ENCODE results near the gene INAVA. TPM values are rescaled to one million over a fixed set of nuclear protein-coding genes. Genes with fewer than 3 reads are reported as not detected.

INAVA gene
- total and polyA plus RNA-seq, 9 of the 15 experiments (the other 6 are each of a cell fraction or from before 2014, with no cell fraction given): 0.09 TPM; not detected in 8

GRCh38 chr1:200918006-200918405 lies 23.3 kb downstream of the INAVA start (continued):
- TF ChIP-seq KLF16 (IDR thresholded peaks at IDR 0.05) (no peak), ZZZ3 (IDR thresholded peaks at IDR 0.05) (no peak), FUS (optimal IDR thresholded peaks at IDR 0.05; ENCODE audit: low read depth, low read length) (no peak), NRF1 (conservative IDR thresholded peaks at IDR 0.05 in 1 of 2, IDR thresholded peaks at IDR 0.05 in 1 of 2) (no peak), ZNF12 (CRISPR knock-in tag; IDR thresholded peaks at IDR 0.05) (no peak), ZNF561 (CRISPR knock-in tag; conservative IDR thresholded peaks at IDR 0.05) (no peak), STAG1 (CRISPR knock-in tag; IDR thresholded peaks at IDR 0.05; ENCODE audit: borderline replicate concordance) (no peak)

- WGBS (ENCODE audit: insufficient coverage, low coverage, missing lambda C conversion rate): 9% methylated on average over 2 of the region's 2 CpGs
- intact Hi-C loops (cut with micrococcal nuclease) (no loop called here), in situ Hi-C loops (cut with MboI) (no loop called here)
- BruUV-seq (replicated peaks): no TSS peak
- Histone ChIP-seq H3K4me2 (ENCODE audit: insufficient read depth, low read length) (no peak overlapping the region), H3K27ac (ENCODE audit: extremely low read depth, low read depth, low read length) (no peak overlapping the region), H3K9ac (ENCODE audit: insufficient read depth in 1 of 2, low read depth in 2 of 2, low read length in 2 of 2) (no peak overlapping the region), H3K27me3 (ENCODE audit: control insufficient read depth in 2 of 2, insufficient read depth in 2 of 2, low read length in 2 of 2) (peaks cover 19 to 50% of the 10 kb centered on the region in 2 experiments), H3K9me3 (replicated peaks; ENCODE audit: control insufficient read depth, insufficient read depth, low read depth, low read length) (no peaks in the 10 kb centered on the region), H3K9me1 (ENCODE audit: control insufficient read depth, insufficient read depth, low read length) (no peaks in the 10 kb centered on the region), H3K4me1 (replicated peaks in 1 of 2; ENCODE audit: control insufficient read depth in 2 of 2, insufficient read depth in 2 of 2, low read length in 2 of 2) (peaks cover 0 to 9% of the 10 kb centered on the region in 2 experiments; a peak in 1 of 5 replicates), H3K79me2 (ENCODE audit: control insufficient read depth, insufficient read depth, low read length) (no peaks in the 10 kb centered on the region), H3K4me3 (no peak overlapping the region), H2AFZ (ENCODE audit: low read depth, low read length) (no peak overlapping the region), H3K36me3 (ENCODE audit: control insufficient read depth, insufficient read depth, low read length) (no peaks in the 10 kb centered on the region), H4K20me1 (replicated peaks; ENCODE audit: control insufficient read depth, insufficient read depth, low read length) (peaks cover 6% of the 10 kb centered on the region; the same call in 1 of the 2 replicates)
- CTCF ChIA-PET (ENCODE audit: low intra/inter-chr PET ratio): no interaction called here
- POLR2A ChIA-PET: interaction anchor here (0.5 kb wide), 1 partner anchor 19 kb away, joined by 3 read pairs; no protein-coding TSS in a partner anchor
- DNase-seq (ENCODE audit: extremely low read depth in 1 of 4, low spot score in 3 of 4): peak in 1 of 4 experiments; percentile 3
- no peak for ATAC-seq
- FAIRE-seq: no peak
- TF ChIP-seq TAF7 (tag; IDR thresholded peaks at IDR 0.05): no peak
- no peak for TF ChIP-seq MCM5 (IDR thresholded peaks at IDR 0.05; ENCODE audit: low read depth)
- no peak for TF ChIP-seq ZBTB5 (IDR thresholded peaks at IDR 0.05)
- TF ChIP-seq FOS (IDR thresholded peaks at IDR 0.05; ENCODE audit: extremely low read depth, insufficient read length): no peak
- TF ChIP-seq ELF4 (CRISPR knock-in tag; IDR thresholded peaks at IDR 0.05): no peak
- TF ChIP-seq MEF2D (tag; conservative IDR thresholded peaks at IDR 0.05; ENCODE audit: low read depth): no peak
- no peak for TF ChIP-seq ZNF316 (IDR thresholded peaks at IDR 0.05)
- no peak for TF ChIP-seq ZNF277 (CRISPR knock-in tag; IDR thresholded peaks at IDR 0.05; ENCODE audit: borderline replicate concordance)
- no peak for TF ChIP-seq NR3C1 (CRISPR knock-in tag; IDR thresholded peaks at IDR 0.05)
- no peak for TF ChIP-seq ZBTB17 (CRISPR knock-in tag; IDR thresholded peaks at IDR 0.05)
- no peak for TF ChIP-seq SNRNP70 (optimal IDR thresholded peaks at IDR 0.05; ENCODE audit: low read depth, low read length)
- TF ChIP-seq KDM2B (CRISPR knock-in tag; IDR thresholded peaks at IDR 0.05): no peak
- TF ChIP-seq RBM15 (IDR thresholded peaks at IDR 0.05; ENCODE audit: insufficient read depth, low read length): no peak
- no peak for TF ChIP-seq LARP7 (IDR thresholded peaks at IDR 0.05)
- TF ChIP-seq RBBP5 (IDR thresholded peaks at IDR 0.05; ENCODE audit: borderline replicate concordance, insufficient read depth, low read length, poor library complexity, severe bottlenecking): no peak
- no peak for TF ChIP-seq KDM1A (IDR thresholded peaks at IDR 0.05)
These were observed 24.7 kb downstream of the INAVA start for GRCh38 chr1:200919386-200919785.
